Loucy (cell line): ENCODE measurements around the gene UQCC2.

ENCODE experiments used
- EZH2phosphoT487 ChIP-seq: fragments of 200-600 bp; IDR thresholded peaks from 2 replicates; pipeline ENCODE4 v1.6.1; 2018; ENCODE audit warnings: antibody characterized with exemption, mild to moderate bottlenecking, moderate library complexity, borderline replicate concordance
- TF ChIP-seq, protein P1 (sequence below): fragments of 200-600 bp; sonication (generic); conservative IDR thresholded peaks from 2 replicates; pipeline ENCODE4 v1.5.1; 2014; ENCODE audit warnings: mild to moderate bottlenecking, antibody characterized with exemption, low read length

DNA sequence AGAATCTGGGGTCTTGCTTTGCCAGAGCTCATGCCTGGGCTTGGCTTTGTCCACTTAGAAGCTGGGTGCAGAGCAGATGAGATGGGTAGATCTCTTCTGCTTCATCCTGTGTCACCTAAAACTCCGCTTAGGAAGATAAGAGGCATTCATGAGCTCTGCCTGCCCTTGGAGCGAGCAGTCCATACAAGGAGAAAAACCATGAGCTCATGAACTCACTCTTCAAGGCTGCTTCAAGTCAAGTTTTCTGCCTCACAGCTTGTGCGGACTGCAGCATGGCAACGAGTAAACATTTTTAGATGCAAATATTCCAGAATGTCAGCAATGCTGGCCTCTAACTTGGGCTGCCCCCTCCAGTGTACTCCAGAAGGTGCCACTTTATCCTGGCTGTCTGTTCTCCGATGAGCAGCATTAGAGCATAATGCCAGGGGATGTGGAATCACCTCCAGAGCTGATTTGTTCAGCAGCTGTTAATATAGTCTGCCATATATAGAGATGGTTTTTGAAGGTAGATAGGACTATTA, 10.7 kb upstream of the UQCC2 start:
- TF ChIP-seq, protein P1, sequence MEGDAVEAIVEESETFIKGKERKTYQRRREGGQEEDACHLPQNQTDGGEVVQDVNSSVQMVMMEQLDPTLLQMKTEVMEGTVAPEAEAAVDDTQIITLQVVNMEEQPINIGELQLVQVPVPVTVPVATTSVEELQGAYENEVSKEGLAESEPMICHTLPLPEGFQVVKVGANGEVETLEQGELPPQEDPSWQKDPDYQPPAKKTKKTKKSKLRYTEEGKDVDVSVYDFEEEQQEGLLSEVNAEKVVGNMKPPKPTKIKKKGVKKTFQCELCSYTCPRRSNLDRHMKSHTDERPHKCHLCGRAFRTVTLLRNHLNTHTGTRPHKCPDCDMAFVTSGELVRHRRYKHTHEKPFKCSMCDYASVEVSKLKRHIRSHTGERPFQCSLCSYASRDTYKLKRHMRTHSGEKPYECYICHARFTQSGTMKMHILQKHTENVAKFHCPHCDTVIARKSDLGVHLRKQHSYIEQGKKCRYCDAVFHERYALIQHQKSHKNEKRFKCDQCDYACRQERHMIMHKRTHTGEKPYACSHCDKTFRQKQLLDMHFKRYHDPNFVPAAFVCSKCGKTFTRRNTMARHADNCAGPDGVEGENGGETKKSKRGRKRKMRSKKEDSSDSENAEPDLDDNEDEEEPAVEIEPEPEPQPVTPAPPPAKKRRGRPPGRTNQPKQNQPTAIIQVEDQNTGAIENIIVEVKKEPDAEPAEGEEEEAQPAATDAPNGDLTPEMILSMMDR: no peak
- TF ChIP-seq EZH2phosphoT487: no peak
